Erythroblast (primary cell): ENCODE measurements around the gene PTCHD1.

Experiments
- GATA1 ChIP-seq: IDR thresholded peaks from 2 replicates; pipeline ENCODE4 v1.6.1; 2011; ENCODE audit warnings: low read depth, mild to moderate bottlenecking, control low read depth, low read length, moderate library complexity
- POLR2A ChIP-seq: IDR thresholded peaks from 2 replicates; pipeline ENCODE4 v1.6.1; 2011; ENCODE audit warnings: mild to moderate bottlenecking, low read length

DNA sequence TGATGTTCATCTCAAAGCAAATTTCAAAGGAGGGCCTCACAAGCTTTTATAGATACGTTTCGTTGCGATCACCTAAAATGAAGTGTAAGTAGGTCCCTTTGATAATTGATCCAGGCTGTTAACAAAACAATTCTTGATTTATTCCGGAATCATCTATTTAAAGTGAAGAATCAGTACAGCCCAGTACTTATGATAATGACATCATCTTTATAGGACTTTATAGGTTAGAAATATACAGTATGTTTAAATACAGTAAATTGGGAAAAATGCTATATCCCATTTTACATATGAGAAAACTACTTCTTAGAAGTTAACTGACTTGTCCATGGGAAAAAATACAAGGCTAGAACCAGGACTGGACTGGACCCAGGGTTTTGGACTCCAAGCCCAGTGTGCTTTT, 3.7 kb downstream of the PTCHD1 start:
- TF ChIP-seq POLR2A: no peak
- no peak for TF ChIP-seq GATA1
